Measurements from ENCODE around the gene SPIRE2. TPM values are rescaled to one million over a fixed set of nuclear protein-coding genes. Genes with fewer than 3 reads are reported as not detected.
A peak's percentile ranks its signal among the peaks of the same experiment; 100 is the strongest.
"Not testable (repeated sequence)": the region's sequence is repeated elsewhere in the genome, so short reads cannot be mapped to it uniquely, and the experiment has no call there.

The SPIRE2 gene
- total RNA-seq, 1 experiment from 2014 or later, result 3.8 TPM

DNA sequence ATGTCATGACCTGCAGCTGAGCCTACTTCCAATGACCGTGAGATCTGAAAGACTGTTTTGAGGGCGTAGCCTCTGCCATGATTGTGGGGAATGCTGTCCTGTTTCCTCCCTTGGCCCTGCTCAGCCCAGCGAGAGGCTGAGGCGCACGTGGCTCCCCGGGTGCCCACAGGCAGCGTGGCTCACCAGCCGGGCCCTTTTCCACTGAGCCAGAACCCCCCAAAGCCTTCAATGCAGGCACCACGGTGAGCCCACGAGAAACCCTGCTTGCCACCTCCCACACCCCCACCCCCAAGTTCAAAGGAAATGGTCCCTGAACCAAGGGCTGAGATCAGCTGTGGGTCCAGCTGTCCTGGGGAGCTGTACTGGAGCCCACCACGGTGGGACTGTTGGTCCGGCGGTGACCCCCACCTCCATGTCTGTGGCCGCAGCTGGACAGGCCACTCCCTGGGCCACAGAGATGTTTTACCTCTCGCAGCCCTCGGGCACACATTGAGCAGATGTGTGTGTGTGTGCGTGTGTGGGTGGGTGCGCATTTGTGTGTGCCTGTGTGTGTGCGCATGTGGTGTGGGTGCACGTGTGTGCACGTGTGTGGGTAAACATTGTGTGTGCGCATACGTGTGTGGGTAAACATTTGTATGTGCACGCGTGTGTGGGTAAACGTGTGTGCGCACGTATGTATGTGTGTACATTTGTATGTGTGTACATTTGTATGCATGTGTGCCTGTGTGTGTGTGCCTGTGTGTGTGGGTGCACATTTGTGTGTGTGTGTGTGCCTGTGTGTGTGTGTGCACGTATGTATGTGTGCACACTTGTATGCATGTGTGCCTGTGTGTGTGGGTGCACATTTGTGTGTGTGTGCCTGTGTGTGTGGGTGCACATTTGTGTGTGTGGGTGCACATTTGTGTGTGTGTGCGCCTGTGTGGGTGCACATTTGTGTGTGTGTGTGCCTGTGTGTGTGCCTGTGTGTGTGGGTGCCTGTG, 85.4 kb downstream of the SPIRE2 start:
- H3K4me3 Mint-ChIP-seq (ENCODE audit: unreplicated experiment), result no peak overlapping the region
- H3K4me1 Mint-ChIP-seq (ENCODE audit: insufficient read depth, unreplicated experiment), result peaks cover 9% of the 10 kb centered on the region
- H3K27me3 Mint-ChIP-seq (ENCODE audit: insufficient read depth, unreplicated experiment), result no peaks in the 10 kb centered on the region
- DNase-seq (ENCODE audit: unreplicated experiment), result no peak
- intact Hi-C loops (cut with micrococcal nuclease), result no loop called here
- ChIA-PET POLR2A (interaction anchor here (0.5 to 0.6 kb wide), 2 partner anchors 20 to 36 kb away, joined by 3 to 4 read pairs; no protein-coding TSS in a partner anchor), CTCF (no interaction called here)
- no peaks in the 10 kb centered on the region for H3K9me3 Mint-ChIP-seq (ENCODE audit: unreplicated experiment)
- BruUV-seq (replicated peaks), result no TSS peak
- peaks cover 48% of the 10 kb centered on the region for H3K36me3 Mint-ChIP-seq (ENCODE audit: insufficient read depth, unreplicated experiment)
- TF ChIP-seq, protein P1, sequence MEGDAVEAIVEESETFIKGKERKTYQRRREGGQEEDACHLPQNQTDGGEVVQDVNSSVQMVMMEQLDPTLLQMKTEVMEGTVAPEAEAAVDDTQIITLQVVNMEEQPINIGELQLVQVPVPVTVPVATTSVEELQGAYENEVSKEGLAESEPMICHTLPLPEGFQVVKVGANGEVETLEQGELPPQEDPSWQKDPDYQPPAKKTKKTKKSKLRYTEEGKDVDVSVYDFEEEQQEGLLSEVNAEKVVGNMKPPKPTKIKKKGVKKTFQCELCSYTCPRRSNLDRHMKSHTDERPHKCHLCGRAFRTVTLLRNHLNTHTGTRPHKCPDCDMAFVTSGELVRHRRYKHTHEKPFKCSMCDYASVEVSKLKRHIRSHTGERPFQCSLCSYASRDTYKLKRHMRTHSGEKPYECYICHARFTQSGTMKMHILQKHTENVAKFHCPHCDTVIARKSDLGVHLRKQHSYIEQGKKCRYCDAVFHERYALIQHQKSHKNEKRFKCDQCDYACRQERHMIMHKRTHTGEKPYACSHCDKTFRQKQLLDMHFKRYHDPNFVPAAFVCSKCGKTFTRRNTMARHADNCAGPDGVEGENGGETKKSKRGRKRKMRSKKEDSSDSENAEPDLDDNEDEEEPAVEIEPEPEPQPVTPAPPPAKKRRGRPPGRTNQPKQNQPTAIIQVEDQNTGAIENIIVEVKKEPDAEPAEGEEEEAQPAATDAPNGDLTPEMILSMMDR (IDR thresholded peaks at IDR 0.05; ENCODE audit: unreplicated experiment), result no peak
- H3K27ac Mint-ChIP-seq (ENCODE audit: low read depth, unreplicated experiment), result no peak overlapping the region

DNA sequence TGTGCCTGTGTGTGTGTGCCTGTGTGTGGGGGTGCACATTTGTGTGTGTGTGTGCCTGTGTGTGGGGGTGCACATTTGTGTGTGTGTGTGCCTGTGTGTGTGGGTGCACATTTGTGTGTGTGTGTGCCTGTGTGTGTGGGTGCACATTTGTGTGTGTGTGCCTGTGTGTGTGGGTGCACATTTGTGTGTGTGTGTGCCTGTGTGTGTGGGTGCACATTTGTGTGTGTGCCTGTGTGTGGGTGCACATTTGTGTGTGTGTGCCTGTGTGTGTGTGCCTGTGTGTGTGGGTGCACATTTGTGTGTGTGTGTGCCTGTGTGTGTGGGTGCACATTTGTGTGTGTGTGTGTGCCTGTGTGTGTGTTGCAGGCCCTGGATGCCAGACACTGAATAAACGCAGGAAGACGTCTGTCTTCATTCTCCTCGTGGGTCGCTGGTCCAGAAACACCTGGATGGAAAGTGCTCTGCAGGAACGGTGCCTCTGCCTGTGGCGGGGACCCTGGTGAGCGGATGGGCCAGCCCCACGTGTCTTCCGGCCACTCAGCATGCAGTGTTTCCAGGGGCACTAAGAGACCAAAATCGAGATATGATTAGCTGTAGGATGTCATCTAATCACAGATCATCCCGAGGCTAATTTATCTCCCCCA, 86.5 kb downstream of the SPIRE2 start:
- H3K4me1 Mint-ChIP-seq (ENCODE audit: insufficient read depth, unreplicated experiment), result peaks cover 13% of the 10 kb centered on the region
- CTCF ChIA-PET; BruUV-seq (replicated peaks); H3K4me3 Mint-ChIP-seq (ENCODE audit: unreplicated experiment); H3K9me3 Mint-ChIP-seq (ENCODE audit: unreplicated experiment); H3K27me3 Mint-ChIP-seq (ENCODE audit: insufficient read depth, unreplicated experiment); DNase-seq (ENCODE audit: unreplicated experiment); intact Hi-C loops (cut with micrococcal nuclease); H3K27ac Mint-ChIP-seq (ENCODE audit: low read depth, unreplicated experiment): not testable (repeated sequence)
- peaks cover 40% of the 10 kb centered on the region for H3K36me3 Mint-ChIP-seq (ENCODE audit: insufficient read depth, unreplicated experiment)
- POLR2A ChIA-PET, result interaction anchor here (1.0 kb wide), 1 partner anchor 42 kb away, joined by 3 read pairs; the partner anchor contains the start of gene TCF25

DNA sequence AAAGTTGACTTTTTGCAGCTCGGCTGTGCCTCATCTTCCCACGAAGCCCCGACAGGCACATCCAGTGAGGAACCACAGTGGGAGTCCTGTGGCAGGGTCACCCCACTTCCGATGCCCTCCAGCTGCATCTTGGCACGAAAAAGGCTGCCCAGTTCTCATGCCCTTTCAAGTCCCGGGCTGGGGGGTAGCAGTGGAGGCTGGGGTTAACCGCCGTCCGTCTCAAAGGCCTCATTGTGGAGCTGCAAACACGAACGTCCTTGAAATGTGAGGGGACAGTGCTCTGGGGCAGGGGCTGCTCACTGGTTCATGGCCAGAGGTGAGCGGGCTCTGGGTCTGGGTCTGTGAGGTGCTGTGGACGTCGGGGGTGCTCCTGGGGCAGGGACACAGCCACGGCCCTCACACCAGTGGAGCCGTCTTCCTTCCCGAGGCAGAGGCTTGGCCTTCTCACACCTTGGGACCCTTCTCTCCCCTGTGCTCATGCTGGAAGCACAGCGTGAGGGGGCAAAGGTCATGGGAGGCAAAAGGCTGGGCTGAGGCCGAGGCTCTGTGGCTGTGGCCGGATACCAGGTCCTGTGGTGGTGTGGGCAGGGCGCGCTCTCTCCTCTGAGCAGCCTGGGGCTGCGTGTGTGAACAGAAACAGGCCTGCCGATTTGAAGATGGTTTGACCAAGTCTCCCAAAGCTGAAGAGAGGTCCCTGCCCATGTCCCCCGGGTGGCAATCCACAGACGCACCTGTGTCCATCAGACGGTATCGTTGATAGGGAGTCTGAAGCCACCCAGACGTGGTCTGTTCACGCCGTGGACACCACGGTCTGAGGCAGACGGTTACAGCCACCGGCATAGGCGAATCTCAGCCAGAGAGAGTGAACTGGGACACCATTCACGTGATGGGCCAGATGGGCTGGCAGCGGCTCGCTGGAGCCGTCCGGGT, 87.3 kb downstream of the SPIRE2 start:
- no peak overlapping the region for H3K4me3 Mint-ChIP-seq (ENCODE audit: unreplicated experiment)
- no peak overlapping the region for H3K27ac Mint-ChIP-seq (ENCODE audit: low read depth, unreplicated experiment)
- H3K9me3 Mint-ChIP-seq (ENCODE audit: unreplicated experiment), result no peaks in the 10 kb centered on the region
- H3K4me1 Mint-ChIP-seq (ENCODE audit: insufficient read depth, unreplicated experiment), result peaks cover 17% of the 10 kb centered on the region
- peaks cover 37% of the 10 kb centered on the region for H3K36me3 Mint-ChIP-seq (ENCODE audit: insufficient read depth, unreplicated experiment)
- H3K27me3 Mint-ChIP-seq (ENCODE audit: insufficient read depth, unreplicated experiment), result no peaks in the 10 kb centered on the region
- DNase-seq (ENCODE audit: unreplicated experiment), result no peak
- no TSS peak for BruUV-seq (replicated peaks)
- POLR2A ChIA-PET, result interaction anchor here (1.0 kb wide), 1 partner anchor 43 kb away, joined by 3 read pairs; the partner anchor contains the start of gene TCF25
- TF ChIP-seq, protein P1 (IDR thresholded peaks at IDR 0.05; ENCODE audit: unreplicated experiment), result no peak
- CTCF ChIA-PET, result no interaction called here
- intact Hi-C loops (cut with micrococcal nuclease), result no loop called here

DNA sequence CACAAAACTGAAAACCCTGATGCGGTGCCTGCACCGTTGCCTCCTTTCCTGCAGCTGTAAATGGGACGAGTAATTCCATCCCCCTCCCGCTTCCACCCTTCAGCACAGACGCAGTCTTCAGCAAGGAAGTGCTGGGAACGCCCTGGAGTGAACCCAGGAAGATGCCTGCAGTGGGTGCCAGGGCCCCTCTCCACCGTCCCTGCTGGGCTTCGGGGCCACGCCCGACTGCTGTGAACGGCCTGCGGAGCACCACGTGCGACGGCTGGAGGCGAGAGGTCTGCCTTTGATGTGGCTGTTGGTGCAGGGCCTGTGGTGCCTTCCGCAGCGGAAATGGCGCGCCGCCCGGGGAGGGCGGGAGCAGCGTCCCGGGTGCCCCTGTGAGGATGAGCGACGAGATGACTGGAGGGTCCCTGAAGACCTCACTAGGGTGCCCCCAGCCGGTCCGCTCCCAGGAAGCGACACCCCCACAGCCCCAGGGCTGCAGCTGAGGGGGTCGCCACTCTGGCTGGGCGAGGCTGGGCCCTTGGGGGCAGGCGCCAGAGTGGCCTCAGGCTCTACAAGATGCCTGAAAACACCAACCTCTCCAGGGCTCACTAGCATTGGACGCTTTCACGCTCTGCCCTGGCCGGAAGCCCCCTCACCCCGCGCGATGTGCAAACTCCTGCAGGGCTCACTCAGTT, 89.6 kb downstream of the SPIRE2 start:
- Mint-ChIP-seq H3K36me3 (ENCODE audit: insufficient read depth, unreplicated experiment) (peaks cover 18% of the 10 kb centered on the region), H3K4me1 (ENCODE audit: insufficient read depth, unreplicated experiment) (peaks cover 17% of the 10 kb centered on the region), H3K27me3 (ENCODE audit: insufficient read depth, unreplicated experiment) (no peaks in the 10 kb centered on the region), H3K27ac (ENCODE audit: low read depth, unreplicated experiment) (no peak overlapping the region), H3K4me3 (ENCODE audit: unreplicated experiment) (peak overlapping the region; percentile 57), H3K9me3 (ENCODE audit: unreplicated experiment) (no peaks in the 10 kb centered on the region)
- ChIA-PET POLR2A (interaction anchor here (0.6 to 1.1 kb wide), 3 partner anchors 9 to 56 kb away, joined by 3 to 5 read pairs (median 3); no protein-coding TSS in a partner anchor), CTCF (no interaction called here)
- peak; percentile 85 for DNase-seq (ENCODE audit: unreplicated experiment)
- TF ChIP-seq, protein P1 (IDR thresholded peaks at IDR 0.05; ENCODE audit: unreplicated experiment), result no peak
- no TSS peak for BruUV-seq (replicated peaks)
- intact Hi-C loops (cut with micrococcal nuclease), result no loop called here

Data from MCF 10A (cell line).